ENCODE measurements around the gene ITPR2.
"Not testable (repeated sequence)": the region's sequence is repeated elsewhere in the genome, so short reads cannot be mapped to it uniquely, and the experiment has no call there.

ITPR2 gene

DNA sequence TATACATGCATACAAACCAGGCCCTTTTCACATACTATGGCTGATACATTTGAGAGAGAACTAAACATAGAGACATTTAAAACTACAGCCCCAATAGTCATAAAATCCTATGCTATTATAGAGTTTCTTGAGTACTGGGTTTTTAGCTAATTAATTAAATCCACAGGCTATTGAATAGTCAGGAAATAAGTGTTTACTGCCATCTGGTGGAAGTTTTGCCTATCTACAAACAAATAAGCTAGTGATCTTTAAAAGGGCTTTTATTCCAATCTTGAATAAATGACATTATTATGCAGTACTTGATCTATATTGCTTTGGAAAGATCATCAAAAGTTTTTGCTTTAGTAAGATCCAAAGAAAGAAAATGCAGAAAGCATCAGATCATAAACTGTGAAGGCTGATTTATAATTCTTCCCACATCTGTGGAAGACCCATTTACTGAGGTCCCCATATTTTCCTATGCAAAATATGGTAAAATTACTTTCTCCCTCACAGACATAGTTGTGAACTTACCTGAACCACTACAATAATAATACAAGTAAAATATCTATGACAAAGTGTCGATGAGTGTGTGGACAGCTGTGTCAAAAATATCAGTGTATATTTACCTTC is 131.3 kb downstream of the ITPR2 start:
- DNase-seq (ENCODE audit: low spot score): no peak

- DNase-seq (ENCODE audit: low spot score): no peak
These were observed 132.6 kb downstream of the ITPR2 start for GRCh38 chr12:26700430-26700829.

GRCh38 chr12:26699237-26699636 is 133.8 kb downstream of the ITPR2 start:
- no peak for DNase-seq (ENCODE audit: low spot score)

- DNase-seq (ENCODE audit: low spot score): no peak
These were observed 134.8 kb downstream of the ITPR2 start for GRCh38 chr12:26698186-26698585.

- DNase-seq (ENCODE audit: low spot score): no peak
These were observed 135.8 kb downstream of the ITPR2 start for GRCh38 chr12:26697217-26697616.

GRCh38 chr12:26696613-26697092 is 136.3 kb downstream of the ITPR2 start:
- DNase-seq (ENCODE audit: low spot score): no peak

- DNase-seq (ENCODE audit: low spot score): no peak
These were observed 136.9 kb downstream of the ITPR2 start for GRCh38 chr12:26696048-26696612.

GRCh38 chr12:26694402-26694801 is 138.6 kb downstream of the ITPR2 start:
- DNase-seq (ENCODE audit: low spot score): no peak

DNA sequence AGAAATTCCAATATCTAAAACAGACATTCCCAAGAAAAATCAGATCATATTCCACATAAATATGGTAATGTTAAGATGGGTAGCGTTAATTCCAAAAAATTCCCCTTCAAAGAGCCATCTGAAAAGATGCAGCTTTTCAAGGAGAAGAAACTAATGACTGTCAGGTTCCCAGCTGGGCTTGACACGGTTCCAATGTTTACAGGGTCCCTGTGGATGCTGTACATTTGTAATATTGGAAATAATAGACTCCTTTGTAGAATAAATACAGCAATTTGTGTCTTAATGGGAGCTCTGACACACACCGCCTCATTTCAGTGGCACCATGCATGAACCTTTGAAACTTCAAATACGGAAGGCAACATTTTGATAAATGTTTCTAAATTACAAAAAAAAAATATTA is 140.6 kb downstream of the ITPR2 start:
- DNase-seq (ENCODE audit: low spot score): no peak

- DNase-seq (ENCODE audit: low spot score): no peak
These were observed 141.6 kb downstream of the ITPR2 start for GRCh38 chr12:26691234-26691970.

DNA sequence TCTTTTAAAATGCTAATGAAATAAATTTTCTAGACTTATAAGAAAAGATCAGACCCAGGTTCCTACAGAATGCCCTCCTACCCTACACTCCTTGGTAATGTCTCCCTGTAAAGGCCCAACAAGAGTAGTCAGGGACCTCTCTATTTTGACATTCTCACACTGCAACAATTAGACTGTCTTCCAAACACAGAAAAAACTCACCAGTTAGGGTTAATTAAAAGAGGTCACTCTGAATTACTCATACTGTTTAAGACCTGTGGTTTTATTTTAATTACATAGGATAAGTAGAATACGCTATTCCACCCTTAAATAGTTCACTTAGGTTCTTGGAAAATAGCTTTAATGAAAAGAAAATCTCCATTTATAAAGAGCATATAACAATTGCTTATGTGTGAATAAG is 142.4 kb downstream of the ITPR2 start:
- no peak for DNase-seq (ENCODE audit: low spot score)

DNA sequence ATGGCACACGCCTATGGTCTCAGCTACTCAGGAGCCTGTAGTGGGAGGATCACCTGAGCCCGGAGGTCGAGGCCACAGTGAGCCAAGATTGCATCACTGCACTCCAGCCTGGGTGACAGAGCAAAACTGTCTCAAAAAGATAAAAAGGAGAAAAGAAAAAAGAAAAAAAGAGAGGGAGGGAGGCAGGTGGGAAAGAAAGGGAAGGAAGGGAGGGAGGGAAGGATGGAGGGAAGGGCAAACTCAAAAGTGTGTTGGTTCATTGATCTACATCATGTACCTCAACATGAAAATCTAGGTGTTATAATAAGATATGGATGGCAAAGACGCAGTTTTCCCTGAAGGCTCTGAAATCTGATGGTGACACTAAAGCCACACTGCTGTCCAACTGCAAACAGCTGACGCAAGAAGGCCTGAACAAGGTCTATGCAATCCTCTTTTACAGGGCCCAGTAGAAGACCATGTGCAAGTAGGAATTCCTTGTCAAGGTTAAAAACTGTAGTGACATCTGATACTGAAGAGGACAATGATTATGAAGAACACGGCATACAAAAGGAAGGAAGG is 143.6 kb downstream of the ITPR2 start:
- DNase-seq (ENCODE audit: low spot score): no peak

- DNase-seq (ENCODE audit: low spot score): no peak
These were observed 144.6 kb downstream of the ITPR2 start for GRCh38 chr12:26688344-26688904.

DNA sequence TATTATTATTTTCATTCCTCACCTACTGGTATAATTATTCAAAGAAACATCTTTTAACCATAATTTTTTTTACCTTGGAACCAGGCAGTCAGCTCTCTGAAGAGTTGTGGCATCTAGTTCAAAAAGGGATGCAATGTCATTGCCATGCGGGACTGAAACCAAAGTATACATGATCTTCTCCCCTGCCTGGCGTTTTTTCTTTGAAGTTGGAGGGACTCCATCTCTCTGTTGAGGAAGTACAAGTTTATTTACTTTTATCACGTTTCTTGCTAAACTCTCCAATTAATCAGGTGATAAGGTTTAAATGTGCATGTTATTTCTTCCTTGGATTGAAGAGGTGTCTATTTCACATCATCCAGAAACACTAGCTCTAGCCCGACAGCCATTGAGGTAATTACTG is 146.6 kb downstream of the ITPR2 start:
- no peak for DNase-seq (ENCODE audit: low spot score)

GRCh38 chr12:26684101-26684500 is 148.9 kb downstream of the ITPR2 start:
- no peak for DNase-seq (ENCODE audit: low spot score)

- no peak for DNase-seq (ENCODE audit: low spot score)
These were observed 149.6 kb downstream of the ITPR2 start for GRCh38 chr12:26683443-26683842.

- DNase-seq (ENCODE audit: low spot score): no peak
These were observed 152.1 kb downstream of the ITPR2 start for GRCh38 chr12:26680727-26681455.

- no peak for DNase-seq (ENCODE audit: low spot score)
These were observed 154.0 kb downstream of the ITPR2 start for GRCh38 chr12:26678697-26679660.

DNA sequence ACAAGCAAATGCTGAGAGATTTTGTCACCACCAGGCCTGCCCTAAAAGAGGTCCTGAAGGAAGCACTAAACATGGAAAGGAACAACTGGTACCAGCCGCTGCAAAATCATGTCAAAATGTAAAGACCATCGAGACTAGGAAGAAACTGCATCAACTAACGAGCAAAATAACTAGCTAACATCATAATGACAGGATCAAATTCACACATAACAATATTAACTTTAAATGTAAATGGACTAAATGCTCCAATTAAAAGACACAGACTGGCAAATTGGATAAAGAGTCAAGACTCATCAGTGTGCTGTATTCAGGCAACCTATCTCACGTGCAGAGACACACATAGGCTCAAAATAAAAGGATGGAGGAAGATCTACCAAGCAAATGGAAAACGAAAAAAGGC is 161.5 kb downstream of the ITPR2 start:
- DNase-seq (ENCODE audit: low spot score): not testable (repeated sequence)

- DNase-seq (ENCODE audit: low spot score): no peak
These were observed 164.1 kb downstream of the ITPR2 start for GRCh38 chr12:26668847-26669246.

DNA sequence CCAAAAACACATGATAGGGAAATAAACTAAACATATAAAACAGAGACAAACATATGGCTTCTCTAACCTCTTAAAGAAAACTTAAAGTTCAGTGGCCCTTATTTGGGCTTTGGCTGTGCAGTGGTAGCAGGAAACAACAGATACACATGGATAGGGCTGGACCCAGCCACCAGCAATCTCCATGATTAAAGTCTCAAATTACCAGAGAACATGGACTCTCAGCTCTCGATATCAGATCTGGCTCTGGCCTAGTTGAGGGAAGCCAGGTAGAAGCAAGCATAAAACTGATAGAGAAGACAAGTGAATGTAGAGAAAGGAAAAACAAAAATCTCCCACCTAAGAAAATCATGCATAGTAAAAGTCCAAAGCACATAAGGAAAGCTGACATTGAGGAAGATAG is 164.8 kb downstream of the ITPR2 start:
- DNase-seq (ENCODE audit: low spot score): no peak

Measured in HuH-7 (cell line).